ENCODE results near the gene LYRM4.

LYRM4 gene

GRCh38 chr6:5229356-5229755, 31.4 kb downstream of the LYRM4 start:
- no peaks in the 10 kb centered on the region for H3K36me3 ChIP-seq (ENCODE audit: low read length)
- no peak overlapping the region for H3K4me2 ChIP-seq (ENCODE audit: low read depth, low read length, poor library complexity, severe bottlenecking)
- H3K27ac ChIP-seq (ENCODE audit: low read depth, low read length): no peak overlapping the region
- no peak for TF ChIP-seq EZH2phosphoT487 (conservative IDR thresholded peaks at IDR 0.05; ENCODE audit: low read length)
- no peak for TF ChIP-seq CTCF (IDR thresholded peaks at IDR 0.05; ENCODE audit: insufficient read depth, low read length, poor library complexity, severe bottlenecking)
- no peak overlapping the region for H3K4me3 ChIP-seq (ENCODE audit: insufficient read depth, low read length, poor library complexity, severe bottlenecking)
- no peaks in the 10 kb centered on the region for H3K27me3 ChIP-seq (ENCODE audit: low read length)
- H3K9me2 ChIP-seq (replicated peaks; ENCODE audit: insufficient read depth, low read length): no peaks in the 10 kb centered on the region
- H2AFZ ChIP-seq (ENCODE audit: low read depth, low read length, severe bottlenecking): no peak overlapping the region
- no peak overlapping the region for H3K9ac ChIP-seq (ENCODE audit: low read length)
- H3K79me2 ChIP-seq (ENCODE audit: insufficient read depth, low read length): no peaks in the 10 kb centered on the region
- no peaks in the 10 kb centered on the region for H3F3A ChIP-seq (ENCODE audit: insufficient read depth)
- H4K20me1 ChIP-seq (ENCODE audit: low read depth, low read length): no peaks in the 10 kb centered on the region
- H3K9me3 ChIP-seq (ENCODE audit: insufficient read depth, low read length): no peaks in the 10 kb centered on the region

GRCh38 chr6:5223309-5223708, 37.4 kb downstream of the LYRM4 start:
- no peaks in the 10 kb centered on the region for H3K27me3 ChIP-seq (ENCODE audit: low read length)
- H3K9me3 ChIP-seq (ENCODE audit: insufficient read depth, low read length): no peaks in the 10 kb centered on the region

GRCh38 chr6:5220443-5220842, 40.3 kb downstream of the LYRM4 start:
- H3K9me2 ChIP-seq (replicated peaks; ENCODE audit: insufficient read depth, low read length): no peaks in the 10 kb centered on the region
- H3K4me3 ChIP-seq (ENCODE audit: insufficient read depth, low read length, poor library complexity, severe bottlenecking): no peak overlapping the region
- H3K9ac ChIP-seq (ENCODE audit: low read length): no peak overlapping the region
- no peaks in the 10 kb centered on the region for H3K36me3 ChIP-seq (ENCODE audit: low read length)
- H3K27me3 ChIP-seq (ENCODE audit: low read length): no peaks in the 10 kb centered on the region
- H3K79me2 ChIP-seq (ENCODE audit: insufficient read depth, low read length): no peaks in the 10 kb centered on the region
- H3K4me2 ChIP-seq (ENCODE audit: low read depth, low read length, poor library complexity, severe bottlenecking): no peak overlapping the region
- H3K9me3 ChIP-seq (ENCODE audit: insufficient read depth, low read length): no peaks in the 10 kb centered on the region
- TF ChIP-seq CTCF (IDR thresholded peaks at IDR 0.05; ENCODE audit: insufficient read depth, low read length, poor library complexity, severe bottlenecking): no peak
- TF ChIP-seq EZH2phosphoT487 (conservative IDR thresholded peaks at IDR 0.05; ENCODE audit: low read length): no peak
- H4K20me1 ChIP-seq (ENCODE audit: low read depth, low read length): no peaks in the 10 kb centered on the region
- no peaks in the 10 kb centered on the region for H3F3A ChIP-seq (ENCODE audit: insufficient read depth)
- no peak overlapping the region for H2AFZ ChIP-seq (ENCODE audit: low read depth, low read length, severe bottlenecking)
- no peak overlapping the region for H3K27ac ChIP-seq (ENCODE audit: low read depth, low read length)

More at GRCh38 chr6:5223309-5223708, 37.4 kb downstream of the LYRM4 start:
- Histone ChIP-seq H3K79me2 (ENCODE audit: insufficient read depth, low read length) (no peaks in the 10 kb centered on the region), H3F3A (ENCODE audit: insufficient read depth) (no peaks in the 10 kb centered on the region), H3K36me3 (ENCODE audit: low read length) (no peaks in the 10 kb centered on the region), H2AFZ (ENCODE audit: low read depth, low read length, severe bottlenecking) (no peak overlapping the region), H3K9me2 (replicated peaks; ENCODE audit: insufficient read depth, low read length) (no peaks in the 10 kb centered on the region), H3K4me3 (ENCODE audit: insufficient read depth, low read length, poor library complexity, severe bottlenecking) (no peak overlapping the region), H3K27ac (ENCODE audit: low read depth, low read length) (no peak overlapping the region), H3K9ac (ENCODE audit: low read length) (no peak overlapping the region), H4K20me1 (ENCODE audit: low read depth, low read length) (no peaks in the 10 kb centered on the region), H3K4me2 (ENCODE audit: low read depth, low read length, poor library complexity, severe bottlenecking) (no peak overlapping the region)
- TF ChIP-seq EZH2phosphoT487 (conservative IDR thresholded peaks at IDR 0.05; ENCODE audit: low read length): no peak
- TF ChIP-seq CTCF (IDR thresholded peaks at IDR 0.05; ENCODE audit: insufficient read depth, low read length, poor library complexity, severe bottlenecking): no peak

Measured in SU-DHL-6 (cell line).